ENCODE measurements around the gene TUBGCP2.

- no peak for TF ChIP-seq CTCF (IDR thresholded peaks at IDR 0.05)
- no peak for TF ChIP-seq POLR2A (IDR thresholded peaks at IDR 0.05)
Measured at GRCh38 chr10:133235265-133235855, 73.3 kb downstream of the TUBGCP2 start.
